Hematopoietic multipotent progenitor cell treated with erythropoietin and hydrocortisone succinate and interleukin-3 and kit ligand, for 4 days (in vitro differentiated cells): Measurements from ENCODE around the gene C15orf62.

Source experiments
- DNase-seq: peaks from one replicate; pipeline ENCODE4 v3.0.0-alpha.2; 2015

C15orf62 gene

GRCh38 chr15:40785814-40786213 is 16.0 kb downstream of the C15orf62 start:
- no peak for DNase-seq

GRCh38 chr15:40787344-40787841 is 17.6 kb downstream of the C15orf62 start:
- DNase-seq, result peak; percentile 66

DNA sequence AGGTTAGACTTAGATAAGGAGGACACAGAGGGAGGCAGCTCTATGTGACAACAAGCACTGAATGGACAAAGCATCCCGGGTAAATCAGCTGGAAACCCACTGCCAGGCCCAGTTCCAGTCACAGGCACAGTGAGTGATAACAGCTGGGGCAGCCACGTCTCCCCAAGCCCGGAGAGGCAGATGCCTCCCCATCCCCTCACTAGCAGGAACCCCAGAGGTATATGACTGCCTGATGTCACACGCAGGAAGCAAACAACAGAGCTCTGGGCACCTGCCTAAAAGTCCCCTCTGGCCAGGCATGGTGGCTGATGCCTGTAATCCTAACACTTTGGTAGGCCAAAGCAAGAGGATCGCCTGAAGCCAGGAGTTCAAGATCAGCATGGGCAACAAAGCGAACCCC is 18.2 kb downstream of the C15orf62 start:
- peak; percentile 28 for DNase-seq

GRCh38 chr15:40789119-40789518 is 19.3 kb downstream of the C15orf62 start:
- DNase-seq, result no peak

DNA sequence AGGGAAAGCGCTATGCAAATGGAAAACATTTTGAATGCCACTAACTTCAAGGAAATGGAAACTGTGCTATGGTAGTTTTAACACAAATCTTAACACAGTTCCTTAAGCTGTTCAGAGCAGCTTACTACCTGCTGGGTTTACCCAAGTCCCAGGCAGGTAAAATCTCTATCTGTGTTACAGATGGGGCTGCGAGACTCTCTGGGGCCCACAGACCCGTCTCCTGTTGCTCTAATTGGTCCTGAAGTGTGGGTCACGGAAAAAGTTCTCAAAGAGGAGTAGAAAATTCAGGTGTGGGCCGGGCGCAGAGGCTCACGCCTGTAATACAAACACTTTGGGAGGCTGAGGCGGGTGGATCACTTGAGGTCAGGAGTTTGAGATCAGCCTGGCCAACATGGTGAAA is 20.2 kb downstream of the C15orf62 start:
- no peak for DNase-seq

DNA sequence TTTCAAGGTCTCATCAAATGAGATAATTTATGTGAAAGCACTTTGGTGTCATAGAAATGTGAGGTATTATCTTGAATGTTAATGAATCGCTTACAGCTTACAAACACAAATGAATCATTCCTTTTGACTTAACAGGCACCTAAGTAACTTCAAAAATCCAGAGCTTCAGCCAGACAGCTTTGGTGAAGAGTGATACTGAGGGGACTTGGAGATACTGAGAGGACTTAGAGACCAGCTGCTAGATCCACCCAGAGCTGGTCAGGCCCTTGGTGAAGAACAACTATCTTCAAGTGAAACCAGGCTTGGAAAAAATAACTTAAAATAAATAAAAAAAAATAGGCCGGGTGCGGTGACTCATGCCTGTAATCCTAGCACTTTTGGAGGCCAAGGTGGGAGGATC is 20.9 kb downstream of the C15orf62 start:
- no peak for DNase-seq

- DNase-seq, result no peak
These were observed 22.6 kb downstream of the C15orf62 start for GRCh38 chr15:40792394-40792793.

GRCh38 chr15:40793216-40793989 is 23.6 kb downstream of the C15orf62 start:
- peak; percentile 48 for DNase-seq

- no peak for DNase-seq
These were observed 26.3 kb downstream of the C15orf62 start for GRCh38 chr15:40796041-40796440.

- DNase-seq, result no peak
These were observed 26.7 kb downstream of the C15orf62 start for GRCh38 chr15:40796512-40796911.

GRCh38 chr15:40799523-40799922 is 29.7 kb downstream of the C15orf62 start:
- DNase-seq, result no peak

GRCh38 chr15:40803076-40803475 is 33.3 kb downstream of the C15orf62 start:
- DNase-seq, result no peak

- DNase-seq, result no peak
These were observed 33.9 kb downstream of the C15orf62 start for GRCh38 chr15:40803688-40804087.

DNA sequence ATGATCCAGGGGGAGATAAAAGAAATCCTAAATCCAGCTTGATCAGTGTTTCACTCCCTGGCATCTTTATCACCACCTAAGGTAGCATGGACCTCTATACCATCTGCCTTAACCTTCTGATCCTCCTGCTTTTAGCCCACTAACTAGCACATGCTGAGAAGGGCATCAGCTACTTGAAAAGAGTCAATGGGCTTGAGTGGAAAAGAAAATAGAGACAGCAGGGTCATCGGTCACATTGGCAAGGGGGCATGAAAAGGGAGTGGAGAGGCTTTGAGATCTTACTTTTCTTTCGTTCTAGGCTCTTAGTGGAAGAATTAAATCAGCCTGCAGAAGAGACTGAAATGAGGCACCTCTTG is 36.9 kb downstream of the C15orf62 start:
- no peak for DNase-seq

- DNase-seq, result peak; percentile 99
These were observed 37.5 kb downstream of the C15orf62 start, which contains the start of the genes DNAJC17 and ZFYVE19 for GRCh38 chr15:40807028-40807887. Gene DNAJC17, minus strand, starts transcription at chr15:40807473. Its CDS starts 27 bp downstream, at chr15:40807446. Gene ZFYVE19, plus strand, starts transcription at chr15:40807089. Its CDS starts 501 bp downstream, at chr15:40807590.

GRCh38 chr15:40807888-40808461 is 38.2 kb downstream of the C15orf62 start:
- no peak for DNase-seq

GRCh38 chr15:40808861-40809450 is 39.2 kb downstream of the C15orf62 start:
- no peak for DNase-seq

DNA sequence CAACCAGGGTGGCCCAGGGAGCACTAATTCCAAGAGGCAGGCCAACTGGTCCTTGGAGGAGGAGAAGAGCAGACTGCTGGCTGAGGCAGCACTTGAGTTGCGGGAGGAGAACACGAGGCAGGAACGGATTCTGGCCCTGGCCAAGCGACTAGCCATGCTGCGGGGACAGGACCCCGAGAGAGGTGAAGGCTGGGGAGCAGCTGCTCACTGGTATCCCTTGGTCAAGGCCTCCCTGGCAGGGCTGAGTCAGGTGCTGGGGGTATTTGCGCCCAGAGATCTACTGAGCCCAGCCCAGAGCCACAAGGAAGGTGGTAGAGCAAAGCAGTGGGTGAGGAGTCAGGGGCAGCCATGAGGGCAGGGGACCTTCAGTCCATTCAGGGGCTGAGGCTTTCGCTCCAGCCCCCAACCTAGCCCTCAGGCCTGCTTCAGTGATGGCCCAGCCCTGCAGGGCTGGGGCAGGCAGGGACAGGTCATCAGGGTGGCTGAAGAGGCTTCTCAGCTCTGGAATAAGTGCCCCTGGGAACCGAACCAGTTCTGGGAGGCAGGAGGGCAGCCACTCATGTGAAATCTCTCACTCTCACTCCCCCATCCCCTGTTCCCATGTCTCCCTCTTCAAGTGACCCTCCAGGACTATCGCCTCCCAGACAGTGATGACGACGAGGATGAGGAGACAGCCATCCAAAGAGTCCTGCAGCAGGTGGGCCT is 43.1 kb downstream of the C15orf62 start:
- no peak for DNase-seq

DNA sequence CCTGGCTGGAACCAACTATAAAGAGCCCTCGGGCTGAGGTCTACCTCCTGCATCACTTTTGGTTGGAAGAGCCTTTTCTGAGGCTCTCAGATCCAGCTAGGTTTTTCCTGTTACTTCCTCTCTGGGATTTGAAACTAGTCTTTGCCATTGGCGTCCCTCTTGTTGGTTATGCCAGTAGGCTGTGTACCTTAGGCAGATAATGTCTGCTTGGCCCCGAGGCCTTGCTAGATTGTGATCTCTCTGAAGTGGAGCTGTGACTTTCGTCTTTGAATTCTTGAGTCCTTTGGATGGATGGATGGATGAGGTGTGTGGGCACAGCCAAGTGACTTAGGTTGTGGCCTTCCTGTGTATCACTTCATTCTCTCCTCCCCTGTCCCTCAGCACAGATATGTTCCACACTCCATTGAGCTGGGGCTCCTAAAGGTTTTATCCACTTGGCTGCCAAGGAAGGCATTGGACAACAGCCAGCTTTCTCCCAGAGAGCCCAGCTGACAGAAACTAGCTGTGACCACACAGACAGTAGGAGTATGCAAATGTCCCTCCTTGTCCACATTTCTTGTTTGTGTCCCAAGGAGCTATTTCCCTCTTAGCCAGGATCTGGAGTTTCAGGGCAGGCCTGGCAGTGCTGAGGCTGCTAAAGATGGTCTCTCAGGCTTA is 45.4 kb downstream of the C15orf62 start:
- no peak for DNase-seq

- DNase-seq, result no peak
These were observed 49.3 kb downstream of the C15orf62 start for GRCh38 chr15:40819048-40819447.

- DNase-seq, result no peak
These were observed 51.4 kb downstream of the C15orf62 start for GRCh38 chr15:40821195-40821594.
